ENCODE results near the gene USP17L29.
"Not testable (repeated sequence)": the region's sequence is repeated elsewhere in the genome, so short reads cannot be mapped to it uniquely, and the experiment has no call there.

The USP17L29 gene

DNA sequence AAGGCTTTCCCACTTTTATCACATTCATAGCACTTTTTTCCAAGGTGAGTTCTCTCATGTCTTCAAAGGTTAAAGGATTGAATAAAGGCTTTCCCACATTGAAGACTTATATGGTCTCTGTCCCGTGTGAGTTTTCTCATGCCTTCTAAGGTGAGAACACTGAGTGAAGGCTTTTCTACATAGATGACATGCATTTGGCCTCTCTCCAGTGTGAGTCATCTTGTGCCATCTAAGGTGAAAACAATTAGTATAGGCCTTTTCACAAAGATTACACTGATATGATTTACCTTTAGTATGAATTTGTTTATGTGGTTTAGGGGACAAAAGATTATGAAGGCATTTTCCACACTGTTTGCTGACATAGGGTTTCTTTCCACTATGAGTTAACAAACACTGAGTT, 30.7 kb downstream of the USP17L29 start:
- no peak for DNase-seq (ENCODE audit: low read depth, low spot score)
- Histone ChIP-seq H3K27ac (no peak overlapping the region), H3K36me3 (ENCODE audit: insufficient read depth, low read length) (no peaks in the 10 kb centered on the region), H3K9me3 (ENCODE audit: low read depth, low read length) (no peaks in the 10 kb centered on the region), H3K4me3 (no peak overlapping the region), H3K9ac (ENCODE audit: insufficient read length) (no peak overlapping the region)
- TF ChIP-seq EZH2 (IDR thresholded peaks at IDR 0.05) (no peak), POLR2AphosphoS5 (IDR thresholded peaks at IDR 0.05; ENCODE audit: borderline replicate concordance, low read depth, low read length) (no peak), FOXP2 (optimal IDR thresholded peaks at IDR 0.05; ENCODE audit: control extremely low read depth, extremely low read length, insufficient read depth) (no peak)

- not testable (repeated sequence) for DNase-seq (ENCODE audit: low read depth, low spot score); H3K9me3 ChIP-seq (ENCODE audit: low read depth, low read length); H3K27ac ChIP-seq; H3K4me3 ChIP-seq; H3K9ac ChIP-seq (ENCODE audit: insufficient read length); H3K36me3 ChIP-seq (ENCODE audit: insufficient read depth, low read length)
These were observed 35.6 kb downstream of the USP17L29 start for GRCh38 chr4:9389001-9389400.

Measured in SK-N-MC (cell line).